DOHH2 (cell line): ENCODE results near the gene ACSF3.

Source experiments
- EZH2phosphoT487 ChIP-seq: fragments of 200-600 bp; sonication (generic); IDR thresholded peaks from 2 replicates; pipeline ENCODE4 v1.6.1; 2017; ENCODE audit warnings: borderline replicate concordance, mild to moderate bottlenecking, antibody characterized with exemption, low read length, moderate library complexity, mixed read lengths
- TF ChIP-seq, protein P1 (sequence below): fragments of 200-600 bp; sonication (generic); IDR thresholded peaks from one replicate; pipeline ENCODE4 v1.5.1; 2014; ENCODE audit warnings: antibody characterized with exemption, mild to moderate bottlenecking, low read depth, low read length; ENCODE audit not compliant: poor library complexity, severe bottlenecking

DNA sequence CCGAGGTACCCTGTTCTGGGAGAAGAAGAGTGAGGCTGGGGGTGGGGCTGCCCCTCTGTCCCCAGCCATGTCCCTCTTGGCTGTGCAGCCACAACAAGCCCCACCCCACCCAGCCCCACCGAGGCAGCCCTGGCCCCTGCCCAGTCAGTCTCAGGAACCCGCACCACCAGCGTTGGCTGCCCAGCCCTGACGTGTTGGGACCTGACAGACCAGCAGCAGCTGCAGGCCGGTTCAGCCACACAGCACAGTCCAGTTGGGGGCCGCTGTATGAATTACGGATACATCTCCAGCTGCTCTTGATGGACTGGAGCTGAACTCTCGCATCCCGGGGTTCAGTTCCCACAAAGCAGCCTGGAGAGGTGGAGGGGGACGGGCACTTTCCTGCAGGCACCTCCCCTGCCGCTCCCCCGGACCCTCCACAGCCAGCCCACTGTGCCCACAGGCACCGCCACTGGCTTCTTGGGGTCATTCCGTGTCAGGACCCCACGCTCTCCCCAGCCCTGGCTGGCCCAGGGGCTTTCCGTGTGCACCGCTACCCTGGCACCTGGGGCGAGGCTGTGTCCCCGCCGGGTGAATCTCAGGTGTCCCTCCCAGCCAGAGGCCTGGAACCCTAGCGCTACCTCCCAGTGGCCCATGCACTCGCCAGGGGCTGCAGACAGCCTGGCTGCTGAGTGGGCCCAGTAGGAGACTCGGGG, 84.9 kb downstream of the ACSF3 start:
- TF ChIP-seq, protein P1, sequence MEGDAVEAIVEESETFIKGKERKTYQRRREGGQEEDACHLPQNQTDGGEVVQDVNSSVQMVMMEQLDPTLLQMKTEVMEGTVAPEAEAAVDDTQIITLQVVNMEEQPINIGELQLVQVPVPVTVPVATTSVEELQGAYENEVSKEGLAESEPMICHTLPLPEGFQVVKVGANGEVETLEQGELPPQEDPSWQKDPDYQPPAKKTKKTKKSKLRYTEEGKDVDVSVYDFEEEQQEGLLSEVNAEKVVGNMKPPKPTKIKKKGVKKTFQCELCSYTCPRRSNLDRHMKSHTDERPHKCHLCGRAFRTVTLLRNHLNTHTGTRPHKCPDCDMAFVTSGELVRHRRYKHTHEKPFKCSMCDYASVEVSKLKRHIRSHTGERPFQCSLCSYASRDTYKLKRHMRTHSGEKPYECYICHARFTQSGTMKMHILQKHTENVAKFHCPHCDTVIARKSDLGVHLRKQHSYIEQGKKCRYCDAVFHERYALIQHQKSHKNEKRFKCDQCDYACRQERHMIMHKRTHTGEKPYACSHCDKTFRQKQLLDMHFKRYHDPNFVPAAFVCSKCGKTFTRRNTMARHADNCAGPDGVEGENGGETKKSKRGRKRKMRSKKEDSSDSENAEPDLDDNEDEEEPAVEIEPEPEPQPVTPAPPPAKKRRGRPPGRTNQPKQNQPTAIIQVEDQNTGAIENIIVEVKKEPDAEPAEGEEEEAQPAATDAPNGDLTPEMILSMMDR = no peak
- no peak for TF ChIP-seq EZH2phosphoT487
